Measurements from ENCODE around the gene STK32C.

- no peak for TF ChIP-seq CTCF (IDR thresholded peaks at IDR 0.05)
- no peak for TF ChIP-seq POLR2A (IDR thresholded peaks at IDR 0.05)
These were observed 130.9 kb downstream of the STK32C start for GRCh38 chr10:132176623-132177500.

Measured in tibial nerve (tissue), 3 donors.